GM18505 (cell line): ENCODE results near the gene C6orf62.
"Not testable (repeated sequence)": the region's sequence is repeated elsewhere in the genome, so short reads cannot be mapped to it uniquely, and the experiment has no call there.

Experiments
- ATAC-seq: cut with Tn5 transposase; IDR thresholded peaks from one replicate; pipeline ENCODE4 v1.9.1; 2021; ENCODE audit not compliant: unreplicated experiment
- POLR2A ChIP-seq: IDR thresholded peaks from 4 replicates; pipeline ENCODE4 v1.6.1; 2011; ENCODE audit warnings: borderline replicate concordance; ENCODE audit not compliant: insufficient read depth, insufficient read length; ENCODE audit errors: extremely low read depth

The C6orf62 gene

DNA sequence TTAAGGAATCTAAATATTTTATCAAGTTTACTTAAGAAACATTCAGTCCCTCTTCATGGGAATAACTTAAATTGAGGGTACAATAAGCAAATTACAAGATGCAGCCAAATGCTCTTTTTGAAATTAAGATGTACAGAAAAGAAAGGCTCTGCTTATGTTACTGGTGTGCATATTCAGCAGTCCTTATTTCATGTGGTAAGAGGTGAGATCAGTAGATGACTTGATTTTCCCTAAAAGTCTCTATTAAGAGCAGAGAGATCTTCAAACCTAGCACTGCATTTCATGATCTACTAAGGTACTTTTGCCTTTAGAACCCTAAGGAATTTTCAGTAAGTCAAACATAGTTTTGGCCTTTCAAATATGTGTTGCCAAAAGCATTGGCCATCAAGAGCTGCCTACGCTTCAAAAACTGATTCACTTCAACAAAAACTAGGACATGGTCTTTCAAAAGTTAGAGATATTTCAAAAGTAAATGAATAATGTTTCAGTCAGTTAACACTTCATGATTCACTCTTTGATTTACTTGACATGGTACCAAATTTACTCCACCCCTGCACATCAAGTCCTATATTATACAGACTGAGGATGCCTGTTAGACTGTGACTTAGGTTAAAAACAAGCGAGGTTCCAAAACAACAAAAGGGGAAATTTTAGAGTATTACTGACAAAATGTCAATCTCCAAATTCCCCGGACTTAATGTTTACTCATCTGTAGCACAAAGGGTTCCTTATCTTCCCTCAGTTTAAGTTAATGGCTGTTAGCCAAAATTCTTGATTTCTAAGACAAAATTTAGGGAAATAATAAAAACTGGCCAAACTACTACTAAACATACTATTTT lies 19.2 kb downstream of the C6orf62 start:
- no peak for ATAC-seq
- TF ChIP-seq POLR2A: no peak

DNA sequence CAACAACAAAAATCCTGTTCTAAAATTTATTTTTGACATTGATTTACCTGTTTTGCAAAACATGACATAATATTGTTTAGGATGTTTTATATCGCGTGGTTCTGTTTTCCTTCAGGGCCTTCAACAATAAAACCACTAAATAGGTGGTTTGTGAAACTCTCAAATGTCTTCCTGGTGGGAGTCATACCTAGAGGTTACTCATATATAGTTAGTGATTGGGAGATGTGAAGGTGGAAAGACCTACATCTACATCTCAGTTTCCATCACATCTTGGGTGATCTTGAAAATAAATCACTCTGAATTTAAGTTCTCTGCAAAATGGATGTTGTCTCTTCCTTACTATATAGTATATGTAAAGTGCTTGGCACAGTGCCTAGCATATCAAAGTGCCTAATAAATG lies 22.9 kb downstream of the C6orf62 start:
- no peak for ATAC-seq
- TF ChIP-seq POLR2A: no peak

DNA sequence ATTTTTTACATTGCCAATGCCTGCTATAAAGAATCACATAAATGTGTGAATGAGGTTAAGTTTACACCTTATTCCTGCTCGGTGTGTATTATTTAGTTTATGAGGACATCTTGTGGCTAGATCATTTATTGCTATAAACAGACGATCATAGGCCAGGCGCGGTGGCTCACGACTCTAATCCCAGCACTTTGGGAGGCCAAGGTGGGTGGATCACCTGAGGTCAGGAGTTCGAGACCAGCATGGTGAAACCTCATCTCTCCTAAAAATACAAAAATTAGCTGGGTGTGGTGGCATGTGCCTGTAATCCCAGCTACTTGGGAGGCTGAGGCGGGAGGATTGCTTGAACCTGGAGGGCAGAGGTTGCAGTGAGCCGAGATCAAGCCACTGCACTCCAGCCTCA lies 23.3 kb downstream of the C6orf62 start:
- ATAC-seq: not testable (repeated sequence)

DNA sequence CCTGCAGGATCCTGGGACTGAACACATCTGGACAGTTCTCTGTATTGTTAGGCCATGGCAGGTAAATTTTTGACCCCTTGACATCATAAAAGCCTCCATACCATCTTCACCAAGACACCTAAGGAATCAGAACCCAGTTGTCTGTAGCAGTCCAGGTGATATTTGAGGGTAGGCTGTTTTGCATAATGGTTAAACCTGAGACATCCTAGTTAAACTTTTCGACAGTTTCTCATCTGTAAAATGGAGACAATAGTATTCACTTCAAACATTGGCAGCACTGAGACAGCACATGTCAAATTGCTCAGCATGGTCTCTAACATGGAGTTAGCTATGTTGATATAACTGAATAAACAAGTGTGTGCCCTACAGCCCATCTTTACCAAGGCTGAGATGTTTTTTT lies 24.8 kb downstream of the C6orf62 start:
- no peak for ATAC-seq
- no peak for TF ChIP-seq POLR2A

DNA sequence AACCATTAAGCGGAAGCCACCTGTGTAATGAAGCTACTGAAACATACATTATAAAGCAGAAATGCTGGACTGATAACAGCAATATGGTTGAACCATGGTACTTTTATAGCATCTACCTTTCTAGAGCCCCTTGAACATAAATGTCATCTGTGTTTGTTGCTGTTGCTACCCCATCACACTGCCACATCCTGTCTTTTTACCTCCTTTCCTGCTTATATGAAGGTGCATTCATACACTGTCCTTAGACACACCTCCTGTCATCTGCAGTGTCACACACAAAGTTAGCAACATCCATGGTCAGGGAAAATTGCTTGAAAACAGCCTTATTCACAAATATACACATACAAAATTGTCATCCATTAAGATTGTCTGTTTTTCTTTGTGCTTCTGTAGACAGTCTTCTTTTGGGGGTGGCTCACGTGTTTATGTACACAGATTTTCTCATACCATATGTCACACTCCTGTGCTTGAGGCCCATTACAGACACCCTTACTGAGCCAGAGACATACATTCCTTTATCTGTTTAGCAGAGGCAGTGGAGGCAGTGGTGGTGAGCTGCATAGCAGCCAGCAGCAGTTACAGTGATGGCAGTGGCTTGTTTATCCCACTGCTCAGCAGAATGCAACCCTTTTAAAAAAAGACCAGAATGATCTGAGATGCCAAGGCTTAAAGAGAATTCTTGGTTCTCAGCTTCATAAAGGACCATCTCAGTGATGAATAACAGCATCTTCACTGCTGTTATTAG lies 25.9 kb downstream of the C6orf62 start:
- TF ChIP-seq POLR2A: no peak
- no peak for ATAC-seq

DNA sequence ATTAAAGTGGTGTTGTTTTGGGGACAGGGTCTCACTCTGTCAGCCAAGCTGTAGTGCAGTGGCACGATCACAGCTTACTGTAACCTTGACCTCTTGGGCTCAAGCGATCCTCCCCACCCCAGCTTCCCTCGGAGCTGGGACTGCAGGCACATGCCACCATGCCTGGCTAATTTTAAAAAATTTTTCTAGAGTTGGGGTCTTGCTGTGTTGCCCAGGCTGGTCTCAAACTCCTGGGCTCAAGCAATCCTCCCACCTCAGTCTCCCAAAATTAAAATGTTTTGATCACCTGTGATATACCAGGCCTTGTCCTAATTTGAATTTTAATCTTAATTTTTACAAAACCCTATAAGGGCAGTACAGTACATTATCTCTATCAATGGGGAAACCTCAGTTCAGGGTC lies 26.5 kb downstream of the C6orf62 start:
- no peak for ATAC-seq
- TF ChIP-seq POLR2A: no peak

DNA sequence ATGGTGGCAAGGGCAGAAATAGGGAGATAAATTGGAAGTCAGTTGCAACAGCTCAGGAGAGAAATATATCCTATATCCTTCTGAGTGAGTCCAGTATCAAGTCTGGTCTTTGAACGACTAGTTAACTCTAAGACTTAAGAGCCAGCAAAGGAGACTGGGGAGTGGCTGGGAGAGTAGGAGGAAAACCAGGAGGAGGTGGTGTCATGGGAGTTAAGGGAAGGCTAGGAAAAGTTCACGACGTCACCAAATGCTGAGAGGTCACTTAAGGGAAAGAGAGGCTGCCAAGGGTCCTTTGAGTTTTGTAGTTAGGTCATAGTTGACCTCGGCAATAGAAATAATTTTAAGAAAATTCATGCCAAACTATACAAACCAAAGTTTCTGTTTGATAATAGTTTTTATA lies 27.0 kb downstream of the C6orf62 start:
- no peak for ATAC-seq
- no peak for TF ChIP-seq POLR2A

DNA sequence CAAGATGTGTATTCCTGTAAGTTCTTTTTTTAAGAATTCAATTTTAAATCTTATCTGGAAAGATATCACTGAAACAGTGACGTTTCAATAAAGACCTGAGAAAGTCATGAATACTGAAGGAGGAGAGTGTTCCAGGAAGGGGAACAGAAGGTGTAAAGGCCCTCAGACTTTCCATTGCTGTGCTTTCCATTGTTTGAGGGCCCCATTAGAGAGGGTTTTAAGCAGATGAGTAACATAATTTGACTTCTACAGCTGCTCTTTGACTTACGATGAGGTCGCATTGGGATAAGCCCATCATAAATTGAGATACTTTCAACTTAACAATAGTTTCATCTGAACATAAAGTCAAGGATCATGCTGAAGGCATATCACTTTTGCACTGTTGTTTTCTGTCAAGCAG lies 27.4 kb downstream of the C6orf62 start:
- no peak for TF ChIP-seq POLR2A

DNA sequence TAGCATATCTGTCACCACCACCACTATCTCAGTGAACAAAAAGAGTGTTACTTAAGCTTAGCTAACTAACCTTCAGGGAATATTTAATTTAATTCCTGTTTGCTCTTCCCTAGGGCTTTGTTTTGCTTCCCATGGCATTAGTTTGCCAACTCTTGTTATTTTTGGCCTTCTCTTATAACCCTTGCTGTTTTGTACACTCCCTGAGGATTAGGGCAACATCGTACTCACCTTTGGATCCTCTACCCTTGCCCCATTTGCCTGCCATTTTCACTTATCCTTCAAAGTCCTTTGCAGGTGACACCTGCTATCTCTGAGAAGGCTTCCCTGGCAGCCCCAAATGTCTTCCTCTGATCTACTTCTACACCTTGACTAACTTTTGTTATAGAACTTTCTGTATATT lies 28.4 kb downstream of the C6orf62 start:
- ATAC-seq: no peak
- no peak for TF ChIP-seq POLR2A

More for the DNA sequence above, 27.4 kb downstream of the C6orf62 start:
- no peak for ATAC-seq

DNA sequence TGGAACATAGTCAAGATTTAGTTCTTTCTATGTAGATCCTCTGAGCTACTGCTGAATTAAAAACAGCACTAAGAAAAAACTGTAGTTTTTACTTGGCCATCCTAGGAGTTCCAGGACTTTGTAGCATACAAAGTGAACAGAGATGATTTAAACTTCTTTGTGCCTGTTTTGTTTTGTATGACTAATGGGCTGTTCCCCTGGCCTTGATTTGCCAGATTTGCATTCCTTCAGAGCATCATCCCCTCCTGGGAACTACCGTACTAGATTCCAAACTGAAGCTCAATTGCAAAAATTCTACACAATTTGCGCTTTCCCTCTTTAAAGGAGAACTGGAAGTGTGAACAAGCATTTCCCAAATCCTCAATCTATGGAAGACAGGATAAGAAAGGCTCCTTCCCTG lies 29.0 kb downstream of the C6orf62 start:
- no peak for ATAC-seq
- TF ChIP-seq POLR2A: no peak

DNA sequence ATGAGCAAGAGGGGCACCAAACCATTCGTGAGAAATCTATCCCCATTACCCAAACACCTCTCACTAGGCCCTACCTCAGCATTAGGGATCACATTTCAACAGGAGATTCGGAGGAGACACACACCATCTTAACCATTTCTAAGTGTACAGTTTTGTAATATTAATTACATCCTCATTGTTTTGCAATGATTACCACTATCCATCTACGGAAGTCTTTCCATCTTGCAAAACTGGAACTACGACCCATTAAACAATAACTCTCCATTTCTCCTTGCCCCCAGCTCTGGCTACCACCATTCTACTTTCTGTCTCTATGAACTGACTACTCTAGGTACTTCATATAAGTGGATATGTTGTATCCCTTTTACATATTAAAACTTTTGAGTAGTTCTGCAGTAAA lies 32.0 kb downstream of the C6orf62 start:
- no peak for ATAC-seq
- no peak for TF ChIP-seq POLR2A

DNA sequence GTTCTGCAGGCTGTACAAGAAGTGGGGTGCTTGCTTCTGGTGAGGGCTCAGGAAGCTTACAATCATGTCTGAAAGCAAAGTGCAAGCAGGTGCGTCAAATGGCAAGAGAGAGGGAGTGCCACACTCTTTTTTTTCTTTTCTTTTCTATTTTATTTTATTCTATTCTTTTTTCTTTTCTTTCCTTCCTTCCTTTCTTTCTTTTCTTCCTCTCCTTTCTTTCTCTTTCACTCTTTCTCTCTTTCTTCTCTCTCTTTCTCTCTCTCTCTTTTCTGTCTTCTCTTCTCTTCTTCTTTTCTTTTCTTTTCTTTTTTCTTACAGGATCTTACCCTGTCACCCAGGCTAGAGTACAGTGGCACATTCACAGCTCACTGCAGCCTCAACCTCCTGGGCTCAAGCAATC lies 32.5 kb downstream of the C6orf62 start:
- TF ChIP-seq POLR2A: no peak
- ATAC-seq: no peak

DNA sequence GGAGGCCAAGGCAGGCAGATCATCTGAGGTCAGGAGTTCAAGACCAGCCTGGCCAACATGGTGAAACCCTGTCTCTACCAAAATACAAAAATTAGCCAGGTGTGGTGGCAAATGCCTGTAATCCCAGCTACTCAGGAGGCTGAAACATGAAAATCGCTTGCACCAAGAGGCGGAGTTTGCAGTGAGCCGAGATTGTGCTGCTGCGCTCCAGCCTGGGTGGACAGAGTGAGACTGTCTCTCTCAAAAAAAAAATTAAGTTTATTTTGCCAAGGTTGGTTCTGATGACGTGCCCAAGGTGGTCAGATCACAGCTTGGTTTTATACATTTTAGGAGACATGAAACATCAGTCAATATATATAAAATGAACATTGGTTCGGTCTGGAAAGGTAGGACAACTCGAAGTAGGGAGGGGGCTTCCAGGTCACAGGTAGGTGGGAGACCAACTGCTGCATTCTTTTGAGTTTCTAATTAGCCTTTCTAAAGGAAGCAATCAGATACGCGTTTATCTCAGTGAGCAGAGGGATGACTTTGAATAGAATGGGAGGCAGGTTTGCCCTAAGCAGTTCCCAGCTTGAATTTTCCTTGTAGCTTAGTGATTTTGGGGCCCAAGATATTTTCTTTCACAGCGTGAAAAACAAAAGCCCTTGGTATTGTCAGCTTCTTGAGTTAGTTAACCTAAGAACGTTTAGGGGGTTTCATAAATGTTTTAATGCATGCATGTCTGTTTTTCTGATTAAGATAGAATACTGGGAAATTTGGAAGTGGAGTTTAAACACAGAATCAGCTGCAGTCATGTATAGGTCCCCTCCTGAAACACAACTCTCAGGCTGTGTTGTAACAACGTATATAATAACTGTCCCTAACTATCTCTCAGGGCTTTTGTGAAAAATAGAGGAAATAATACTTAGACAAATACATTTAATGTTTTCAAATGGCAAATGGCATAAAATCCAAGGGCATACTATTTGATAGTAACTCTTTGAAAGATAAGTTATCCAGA lies 35.4 kb downstream of the C6orf62 start:
- no peak for TF ChIP-seq POLR2A
- no peak for ATAC-seq
